GM12872 (cell line): Measurements from ENCODE around the gene CENPL.

Experiments used
- TF ChIP-seq, protein P1 (sequence below): IDR thresholded peaks from 3 replicates; pipeline ENCODE4 v1.5.1; 2011; ENCODE audit warnings: low read depth, mild to moderate bottlenecking, low read length, moderate library complexity; ENCODE audit not compliant: insufficient read depth

Gene CENPL, protein sequence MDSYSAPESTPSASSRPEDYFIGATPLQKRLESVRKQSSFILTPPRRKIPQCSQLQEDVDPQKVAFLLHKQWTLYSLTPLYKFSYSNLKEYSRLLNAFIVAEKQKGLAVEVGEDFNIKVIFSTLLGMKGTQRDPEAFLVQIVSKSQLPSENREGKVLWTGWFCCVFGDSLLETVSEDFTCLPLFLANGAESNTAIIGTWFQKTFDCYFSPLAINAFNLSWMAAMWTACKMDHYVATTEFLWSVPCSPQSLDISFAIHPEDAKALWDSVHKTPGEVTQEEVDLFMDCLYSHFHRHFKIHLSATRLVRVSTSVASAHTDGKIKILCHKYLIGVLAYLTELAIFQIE

GRCh38 chr1:173824315-173825081 lies at the start of gene CENPL, which contains the start of gene DARS2:
Gene CENPL (minus strand): TSS chr1:173824883. CDS start chr1:173811299, 13,584 bp downstream.
Gene DARS2 (plus strand): TSS chr1:173824673. CDS start chr1:173825230, 557 bp downstream.
- TF ChIP-seq, protein P1, sequence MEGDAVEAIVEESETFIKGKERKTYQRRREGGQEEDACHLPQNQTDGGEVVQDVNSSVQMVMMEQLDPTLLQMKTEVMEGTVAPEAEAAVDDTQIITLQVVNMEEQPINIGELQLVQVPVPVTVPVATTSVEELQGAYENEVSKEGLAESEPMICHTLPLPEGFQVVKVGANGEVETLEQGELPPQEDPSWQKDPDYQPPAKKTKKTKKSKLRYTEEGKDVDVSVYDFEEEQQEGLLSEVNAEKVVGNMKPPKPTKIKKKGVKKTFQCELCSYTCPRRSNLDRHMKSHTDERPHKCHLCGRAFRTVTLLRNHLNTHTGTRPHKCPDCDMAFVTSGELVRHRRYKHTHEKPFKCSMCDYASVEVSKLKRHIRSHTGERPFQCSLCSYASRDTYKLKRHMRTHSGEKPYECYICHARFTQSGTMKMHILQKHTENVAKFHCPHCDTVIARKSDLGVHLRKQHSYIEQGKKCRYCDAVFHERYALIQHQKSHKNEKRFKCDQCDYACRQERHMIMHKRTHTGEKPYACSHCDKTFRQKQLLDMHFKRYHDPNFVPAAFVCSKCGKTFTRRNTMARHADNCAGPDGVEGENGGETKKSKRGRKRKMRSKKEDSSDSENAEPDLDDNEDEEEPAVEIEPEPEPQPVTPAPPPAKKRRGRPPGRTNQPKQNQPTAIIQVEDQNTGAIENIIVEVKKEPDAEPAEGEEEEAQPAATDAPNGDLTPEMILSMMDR, result no peak

DNA sequence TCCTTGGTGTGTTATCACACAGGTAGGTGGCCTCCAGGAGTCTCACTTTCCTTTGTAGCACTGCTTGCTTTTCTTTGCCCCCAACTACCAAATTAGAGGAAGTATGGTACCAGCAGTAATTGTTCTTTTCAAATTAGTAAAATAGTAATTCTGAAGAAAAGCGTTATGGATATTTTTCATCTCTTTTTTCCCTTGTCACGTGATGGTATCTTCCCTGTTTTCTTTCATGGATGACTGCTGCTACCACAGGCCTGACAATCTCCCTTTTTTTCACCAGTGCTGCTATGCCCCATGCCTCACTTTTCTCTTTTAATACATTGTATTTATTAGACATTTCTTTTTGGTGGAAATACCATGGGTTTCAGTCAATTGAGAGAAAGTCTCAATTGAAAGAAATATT lies 46.8 kb upstream of the CENPL start:
- TF ChIP-seq, protein P1, result no peak

DNA sequence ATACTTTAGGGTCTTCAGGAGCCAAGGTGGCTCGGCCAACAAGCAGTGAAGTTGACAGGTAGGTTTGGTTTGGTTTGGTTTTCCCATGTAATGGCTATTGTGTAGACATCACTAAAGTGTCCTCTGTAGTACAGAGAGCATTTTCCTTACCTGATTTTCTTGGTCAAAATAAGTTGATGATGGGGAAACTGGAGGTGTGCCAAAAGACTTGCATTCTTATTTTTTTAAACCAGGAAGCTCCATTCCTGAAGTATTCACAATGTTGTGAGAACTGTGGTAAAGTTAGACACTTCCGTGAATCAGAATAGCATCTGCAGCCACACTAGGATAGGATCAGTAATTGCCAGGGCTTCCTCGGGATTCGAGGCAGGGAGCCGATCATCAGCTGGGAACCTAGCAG lies 46.4 kb upstream of the CENPL start:
- TF ChIP-seq, protein P1, result no peak

- TF ChIP-seq, protein P1, result no peak
Observed at GRCh38 chr1:173870252-173871075, 45.8 kb upstream of the CENPL start.

DNA sequence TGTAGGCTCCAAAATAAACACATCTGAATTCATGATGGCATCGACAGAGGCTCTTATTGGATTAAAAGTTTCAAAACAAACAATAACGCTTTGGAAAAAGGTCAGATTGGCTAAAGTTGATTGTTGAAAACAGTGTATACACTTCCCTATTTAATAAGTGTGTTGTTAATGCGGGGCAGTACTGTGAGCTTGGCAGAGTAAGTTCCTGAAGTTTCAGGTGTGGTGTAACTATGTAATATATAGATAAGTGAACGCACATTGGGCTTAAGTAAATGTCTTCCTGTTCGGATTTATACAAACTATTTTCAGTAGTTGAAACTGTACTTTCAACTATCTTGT lies 44.3 kb upstream of the CENPL start:
- TF ChIP-seq, protein P1, result no peak

DNA sequence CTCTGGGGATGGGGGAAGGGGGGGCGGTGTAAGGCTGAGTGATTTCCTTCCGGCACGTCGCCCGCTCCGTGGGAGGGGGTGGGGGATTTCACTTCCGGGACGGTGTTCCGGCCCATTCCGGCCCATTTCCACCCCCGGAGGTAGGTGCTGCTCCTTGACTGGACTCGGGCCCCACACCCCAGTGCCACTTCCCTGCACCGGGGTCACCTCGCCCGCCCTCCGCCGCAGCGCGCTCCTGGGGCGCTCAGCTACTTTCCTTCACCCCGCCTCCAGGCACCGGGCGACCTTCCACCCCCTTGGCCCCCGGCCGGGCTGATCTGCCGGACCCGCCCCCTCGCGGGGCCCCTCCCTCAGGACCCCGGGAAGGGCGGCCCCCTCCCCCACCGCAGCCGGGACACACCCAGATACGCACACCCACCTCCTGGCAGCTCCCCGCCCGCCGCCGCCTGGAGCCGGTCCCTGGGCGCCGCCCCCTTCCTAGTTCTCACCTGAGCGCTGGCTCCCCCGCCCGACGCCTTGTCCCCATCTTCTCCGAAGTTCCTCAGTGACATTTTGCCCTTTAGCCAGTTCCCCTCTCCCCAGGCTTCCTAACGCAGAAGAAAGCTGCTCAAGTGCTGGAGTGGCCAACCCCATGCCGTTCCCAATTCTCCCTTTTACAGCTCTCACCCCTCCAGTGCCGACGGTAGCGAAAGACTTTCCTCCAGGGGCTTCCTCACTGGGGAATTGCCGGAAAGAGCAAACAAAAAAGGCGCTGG lies 43.8 kb upstream of the CENPL start, which contains the start of gene ZBTB37:
ZBTB37 (plus strand) TSS at position 115 of the 755 bp plus-strand sequence. CDS start 1,846 bp downstream, outside the sequence.
- TF ChIP-seq, protein P1, result no peak
